Tibial nerve (tissue), 4 donors: ENCODE data around the gene SLC35A5. TPM values are rescaled to one million over a fixed set of nuclear protein-coding genes. Genes with fewer than 3 reads are reported as not detected.

Source experiments
- DNase-seq, 2 donors: peaks; one replicate each; pipeline ENCODE4 v3.0.0-alpha.2; 2019; ENCODE audit warnings: low spot score in 2 of 2
- H3K27ac ChIP-seq, 4 donors: fragments of 200-600 bp; sonication (generic) in 3 of 4; one replicate each; pipeline ENCODE4 v1.5.1; 2017 to 2019; ENCODE audit warnings: mild to moderate bottlenecking in 1 of 4
- H3K27me3 ChIP-seq, 2 donors: fragments of 200-600 bp; sonication (generic) in 1 of 2; one replicate each; pipeline versions ENCODE4 v1.5.1 to v1.6.0; 2017 to 2019
- H3K36me3 ChIP-seq, 3 donors: fragments of 200-600 bp; sonication (generic); one replicate each; pipeline ENCODE4 v1.5.1; 2018 to 2019
- H3K4me1 ChIP-seq, 4 donors: fragments of 200-600 bp; sonication (generic) in 3 of 4; one replicate each; pipeline ENCODE4 v1.5.1; 2017 to 2019
- H3K4me3 ChIP-seq, 4 donors: fragments of 200-600 bp; sonication (generic) in 3 of 4; one replicate each; pipeline ENCODE4 v1.5.1; 2017 to 2019; ENCODE audit warnings: mild to moderate bottlenecking in 1 of 4, moderate library complexity in 1 of 4
- H3K9me3 ChIP-seq, 4 donors: fragments of 200-600 bp; sonication (generic) in 3 of 4; one replicate each; pipeline ENCODE4 v1.5.1; 2017 to 2019
- EP300 ChIP-seq, 2 donors: sonication (generic); formaldehyde crosslinking; IDR thresholded peaks; one replicate each; pipeline ENCODE4 v1.6.1; 2017; ENCODE audit warnings: antibody characterized with exemption in 2 of 2, mild to moderate bottlenecking in 1 of 2
- POLR2A ChIP-seq, 2 donors: fragments of 450-650 bp; IDR thresholded peaks; one replicate each; pipeline ENCODE4 v1.6.1; 2017; ENCODE audit warnings: antibody characterized with exemption in 2 of 2, mild to moderate bottlenecking in 2 of 2, moderate library complexity in 2 of 2
- WGBS, 2 donors: methylation state at CpG; one replicate each; pipeline ENCODE4 v1.1.5; 2018; 5-methylcytosine and 5-hydroxymethylcytosine counted together
- total RNA-seq, 4 donors: library from RNA; depleted of rRNA; stranded (reverse); fragments of >200 nt; gene quantifications; one replicate each; pipeline ENCODE4 v1.1.0, GENCODE V29; 2016
- TF ChIP-seq, protein P1 (sequence below), 5 experiments: fragments of 200-600 bp in 3 of 5; fragments of 450-650 bp in 2 of 5; sonication (generic) in 3 of 5; IDR thresholded peaks; one replicate each; pipeline ENCODE4 v1.5.1; 2016 to 2019; ENCODE audit warnings: antibody characterized with exemption in 5 of 5, mild to moderate bottlenecking in 3 of 5, moderate library complexity in 2 of 5

SLC35A5 gene
- total RNA-seq, 4 donors from 2014 or later, result 19.0 to 30.4 (median 25.0) TPM

GRCh38 chr3:112627419-112627818 is 65.6 kb downstream of the SLC35A5 start:
- Histone ChIP-seq H3K27me3 (no peaks in the 10 kb centered on the region), H3K9me3 (no peaks in the 10 kb centered on the region), H3K36me3 (no peaks in the 10 kb centered on the region), H3K4me1 (peaks cover 0 to 26% (median 4%) of the 10 kb centered on the region in 4 donors), H3K27ac (peak overlapping the region in 1 of 4 donors; percentile 43), H3K4me3 (no peak overlapping the region)
- TF ChIP-seq, protein P1, sequence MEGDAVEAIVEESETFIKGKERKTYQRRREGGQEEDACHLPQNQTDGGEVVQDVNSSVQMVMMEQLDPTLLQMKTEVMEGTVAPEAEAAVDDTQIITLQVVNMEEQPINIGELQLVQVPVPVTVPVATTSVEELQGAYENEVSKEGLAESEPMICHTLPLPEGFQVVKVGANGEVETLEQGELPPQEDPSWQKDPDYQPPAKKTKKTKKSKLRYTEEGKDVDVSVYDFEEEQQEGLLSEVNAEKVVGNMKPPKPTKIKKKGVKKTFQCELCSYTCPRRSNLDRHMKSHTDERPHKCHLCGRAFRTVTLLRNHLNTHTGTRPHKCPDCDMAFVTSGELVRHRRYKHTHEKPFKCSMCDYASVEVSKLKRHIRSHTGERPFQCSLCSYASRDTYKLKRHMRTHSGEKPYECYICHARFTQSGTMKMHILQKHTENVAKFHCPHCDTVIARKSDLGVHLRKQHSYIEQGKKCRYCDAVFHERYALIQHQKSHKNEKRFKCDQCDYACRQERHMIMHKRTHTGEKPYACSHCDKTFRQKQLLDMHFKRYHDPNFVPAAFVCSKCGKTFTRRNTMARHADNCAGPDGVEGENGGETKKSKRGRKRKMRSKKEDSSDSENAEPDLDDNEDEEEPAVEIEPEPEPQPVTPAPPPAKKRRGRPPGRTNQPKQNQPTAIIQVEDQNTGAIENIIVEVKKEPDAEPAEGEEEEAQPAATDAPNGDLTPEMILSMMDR (IDR thresholded peaks at IDR 0.05), result no peak
- peak in 1 of 2 donors; percentile 34 for TF ChIP-seq EP300 (IDR thresholded peaks at IDR 0.05)
- TF ChIP-seq POLR2A (IDR thresholded peaks at IDR 0.05), result no peak
- no peak for DNase-seq
- WGBS, 2 donors, result 53 to 65% methylated on average over 4 of the region's 4 CpGs

DNA sequence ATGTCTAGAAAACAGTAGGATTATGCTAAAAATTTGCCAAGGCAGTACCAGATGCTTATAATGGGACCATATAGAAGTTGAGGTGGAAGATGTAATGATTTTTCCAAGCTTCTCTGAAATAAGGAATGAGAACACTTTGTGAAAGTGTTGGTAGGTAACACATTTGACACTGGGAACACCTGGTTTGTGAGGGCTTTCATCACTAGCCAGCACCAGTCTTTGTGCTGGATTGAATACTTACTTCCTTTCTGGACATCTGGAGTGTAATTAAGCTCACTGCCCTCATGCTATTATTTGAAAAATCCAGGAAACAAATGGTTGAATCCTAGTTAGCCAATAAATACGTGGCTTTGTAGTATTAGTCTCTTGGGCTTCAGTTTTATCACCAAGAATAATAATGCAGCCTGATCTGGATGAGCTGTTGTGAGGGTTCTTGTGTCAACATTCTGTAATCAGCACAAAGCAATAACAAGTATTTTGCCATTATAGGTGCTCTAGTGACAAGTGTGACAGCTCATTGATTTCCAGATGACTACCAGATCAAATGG is 66.1 kb downstream of the SLC35A5 start:
- DNase-seq, result no peak
- TF ChIP-seq POLR2A (IDR thresholded peaks at IDR 0.05) (no peak), EP300 (IDR thresholded peaks at IDR 0.05) (no peak)
- TF ChIP-seq, protein P1 (IDR thresholded peaks at IDR 0.05), result no peak
- peak overlapping the region in 1 of 4 donors; percentile 43 for H3K27ac ChIP-seq
- H3K9me3 ChIP-seq, result no peaks in the 10 kb centered on the region
- no peaks in the 10 kb centered on the region for H3K27me3 ChIP-seq
- H3K36me3 ChIP-seq, result no peaks in the 10 kb centered on the region
- peaks cover 0 to 31% (median 5%) of the 10 kb centered on the region in 4 donors for H3K4me1 ChIP-seq
- 40 to 55% methylated on average over 1 of the region's 1 CpG for WGBS, 2 donors
- H3K4me3 ChIP-seq, result no peak overlapping the region

DNA sequence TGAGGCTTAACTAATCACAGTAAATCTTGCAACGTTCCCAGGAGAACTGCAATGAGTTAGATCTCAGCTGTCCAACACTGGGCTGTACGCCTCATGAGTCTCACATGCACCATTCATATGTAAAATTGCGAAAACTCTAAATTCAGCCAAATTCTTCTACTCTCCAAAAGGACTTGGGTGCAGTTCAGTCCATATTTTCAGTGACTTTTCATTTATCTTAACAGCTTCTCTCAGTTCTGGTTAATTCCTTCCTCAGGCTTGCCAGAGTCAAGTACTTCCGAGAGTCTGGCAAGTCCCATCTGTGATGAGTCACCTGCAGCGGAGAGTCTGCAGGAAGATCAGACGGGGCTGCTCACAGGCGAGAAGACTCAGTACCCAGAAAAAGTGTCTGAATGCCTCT is 67.6 kb downstream of the SLC35A5 start:
- Histone ChIP-seq H3K27me3 (no peaks in the 10 kb centered on the region), H3K36me3 (no peaks in the 10 kb centered on the region), H3K4me1 (peaks cover 0 to 43% (median 7%) of the 10 kb centered on the region in 4 donors), H3K4me3 (no peak overlapping the region), H3K9me3 (no peaks in the 10 kb centered on the region), H3K27ac (peak overlapping the region in 1 of 4 donors; percentile 32)
- peak in 1 of 2 donors; percentile 67 for DNase-seq
- TF ChIP-seq EP300 (IDR thresholded peaks at IDR 0.05) (peak in 1 of 2 donors; percentile 86), POLR2A (IDR thresholded peaks at IDR 0.05) (no peak)
- TF ChIP-seq, protein P1 (IDR thresholded peaks at IDR 0.05), result no peak
- WGBS, 2 donors, result 47 to 55% methylated on average over 7 of the region's 7 CpGs

DNA sequence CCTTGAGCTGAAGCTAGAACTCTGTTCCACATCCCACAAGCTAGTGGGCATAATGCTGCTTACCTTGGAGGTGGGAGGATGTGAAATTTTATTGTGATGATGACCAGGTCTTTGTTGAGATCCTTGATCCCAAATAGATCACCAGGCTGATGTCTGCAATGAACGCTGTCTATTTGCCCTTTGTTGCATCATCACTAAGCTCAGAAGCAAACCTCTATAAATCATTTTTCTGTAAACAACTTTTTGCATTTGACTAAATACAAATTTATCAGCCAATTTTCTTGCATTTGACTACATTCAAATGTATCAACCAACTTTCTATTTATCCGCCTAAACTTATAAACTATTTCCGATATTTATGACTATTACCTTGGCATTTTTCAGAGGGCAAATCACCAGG is 69.4 kb downstream of the SLC35A5 start:
- no peaks in the 10 kb centered on the region for H3K27me3 ChIP-seq
- WGBS, 2 donors, result 88 to 90% methylated on average over 3 of the region's 3 CpGs
- H3K4me3 ChIP-seq, result no peak overlapping the region
- H3K9me3 ChIP-seq, result no peaks in the 10 kb centered on the region
- H3K36me3 ChIP-seq, result no peaks in the 10 kb centered on the region
- H3K27ac ChIP-seq, result no peak overlapping the region
- DNase-seq, result no peak
- TF ChIP-seq, protein P1 (IDR thresholded peaks at IDR 0.05), result no peak
- TF ChIP-seq EP300 (IDR thresholded peaks at IDR 0.05), result no peak
- TF ChIP-seq POLR2A (IDR thresholded peaks at IDR 0.05), result no peak
- H3K4me1 ChIP-seq, result peaks cover 0 to 54% (median 7%) of the 10 kb centered on the region in 4 donors

DNA sequence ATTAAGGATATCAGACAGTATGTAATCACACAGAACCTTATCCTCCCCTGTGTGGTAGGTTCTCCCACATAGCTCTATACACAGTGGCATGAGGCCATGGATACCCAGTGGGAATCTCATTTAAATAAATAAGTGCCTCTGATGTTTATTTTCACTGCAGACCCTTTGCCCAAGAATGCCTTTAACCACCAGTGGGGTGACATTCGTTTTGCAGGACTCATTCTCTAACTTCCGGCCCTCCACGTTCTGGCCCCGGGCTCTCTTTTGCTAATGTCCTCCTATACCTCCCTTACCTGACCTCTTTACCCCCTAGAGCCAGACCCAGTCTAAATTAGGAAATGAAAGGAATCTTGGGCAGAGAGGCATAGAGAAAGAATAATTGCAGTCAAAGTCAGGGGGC is 70.8 kb downstream of the SLC35A5 start:
- no peaks in the 10 kb centered on the region for H3K36me3 ChIP-seq
- no peak overlapping the region for H3K4me3 ChIP-seq
- 50 to 54% methylated on average over 4 of the region's 4 CpGs for WGBS, 2 donors
- TF ChIP-seq, protein P1 (IDR thresholded peaks at IDR 0.05), result no peak
- TF ChIP-seq EP300 (IDR thresholded peaks at IDR 0.05) (no peak), POLR2A (IDR thresholded peaks at IDR 0.05) (no peak)
- H3K4me1 ChIP-seq, result peaks cover 0 to 46% (median 9%) of the 10 kb centered on the region in 4 donors
- no peaks in the 10 kb centered on the region for H3K27me3 ChIP-seq
- H3K27ac ChIP-seq, result peak overlapping the region in 2 of 4 donors; percentile 9 to 44
- DNase-seq, result no peak
- H3K9me3 ChIP-seq, result no peaks in the 10 kb centered on the region
